ENCODE measurements around the gene CTNND2.

GRCh38 chr5:11588803-11589202, 315.4 kb downstream of the CTNND2 start:
- TF ChIP-seq CTCF (IDR thresholded peaks at IDR 0.05; ENCODE audit: borderline replicate concordance, extremely low read depth, low read length, poor library complexity, severe bottlenecking) (no peak), EZH2 (IDR thresholded peaks at IDR 0.05; ENCODE audit: borderline replicate concordance, low read depth, low read length, severe bottlenecking) (no peak)

All from DND-41 (cell line).